ENCODE results near the gene GRIK4.

- no peak for TF ChIP-seq CTCF (conservative IDR thresholded peaks at IDR 0.05; ENCODE audit: low read length)
- TF ChIP-seq EZH2phosphoT487 (IDR thresholded peaks at IDR 0.05; ENCODE audit: borderline replicate concordance): no peak
Observed at GRCh38 chr11:120709808-120710207, 198.3 kb downstream of the GRIK4 start.
